CD4-positive, alpha-beta T cell (primary cell): ENCODE measurements around the gene PARVB. TPM values are rescaled to one million over a fixed set of nuclear protein-coding genes. Genes with fewer than 3 reads are reported as not detected.

Source experiments
- ATAC-seq: fragments of 200-7000 bp; cut with Tn5 transposase; one replicate; pipeline ENCODE4 v1.10.0; 2022; ENCODE audit warnings: mild to moderate bottlenecking; ENCODE audit not compliant: poor library complexity
- CTCF ChIA-PET: fragments of 350-600 bp; sonication (Branson Sonifier 250); formaldehyde crosslinking; loops from one replicate; lab custom pipeline; 2021; ENCODE audit warnings: antibody characterized with exemption, inconsistent platforms; lab: Charles Lee
- POLR2A ChIA-PET: fragments of 350-600 bp; sonication (Branson Sonifier 250); formaldehyde crosslinking; loops from one replicate; lab custom pipeline; 2021; ENCODE audit warnings: antibody characterized with exemption, inconsistent platforms; lab: Charles Lee
- DNase-seq, 14 experiments: peaks; one replicate each; pipeline ENCODE4 v3.0.0-alpha.2; 2013 to 2020; ENCODE audit warnings: mixed read lengths in 2 of 14
- H3K27ac ChIP-seq, 2 donors: one replicate each; pipeline versions ENCODE4 v1.5.1 to v1.7.0; 2013; ENCODE audit warnings: low read length in 2 of 2, low read depth in 1 of 2, mild to moderate bottlenecking in 1 of 2
- H3K27me3 ChIP-seq, 2 experiments: 1 replicate in 1 of 2; 2 replicates in 1 of 2; pipeline versions ENCODE4 v1.6.1 to v1.7.0; 2013; ENCODE audit warnings: low read length in 2 of 2, control low read depth in 1 of 2, mild to moderate bottlenecking in 1 of 2, moderate library complexity in 1 of 2; ENCODE audit not compliant: insufficient read depth in 2 of 2, control insufficient read depth in 1 of 2
- H3K36me3 ChIP-seq: one replicate; pipeline ENCODE4 v1.6.1; 2013; ENCODE audit warnings: low read length, control low read depth; ENCODE audit not compliant: insufficient read depth
- H3K4me1 ChIP-seq: one replicate; pipeline ENCODE4 v1.6.1; 2013; ENCODE audit warnings: low read length, control low read depth; ENCODE audit not compliant: insufficient read depth
- H3K4me3 ChIP-seq: one replicate; pipeline ENCODE4 v1.5.1; 2013; ENCODE audit warnings: mild to moderate bottlenecking, low read length, moderate library complexity
- H3K9me3 ChIP-seq, 2 experiments: 1 replicate in 1 of 2; 2 replicates in 1 of 2; pipeline versions ENCODE4 v1.6.1 to v1.7.0; 2013; ENCODE audit warnings: low read length in 2 of 2, mild to moderate bottlenecking in 2 of 2, control low read depth in 1 of 2, moderate library complexity in 1 of 2; ENCODE audit not compliant: control insufficient read depth in 1 of 2, insufficient read depth in 1 of 2
- H3K27ac Mint-ChIP-seq: one replicate; pipeline ENCODE4 v1.8.0; 2020; ENCODE audit warnings: mixed read lengths
- H3K27me3 Mint-ChIP-seq: one replicate; pipeline ENCODE4 v1.8.0; 2021; ENCODE audit warnings: mixed read lengths
- H3K36me3 Mint-ChIP-seq: one replicate; pipeline ENCODE4 v1.8.0; 2021; ENCODE audit warnings: low read depth, mixed read lengths
- H3K4me1 Mint-ChIP-seq: one replicate; pipeline ENCODE4 v1.8.0; 2021; ENCODE audit warnings: low read depth, mixed read lengths
- H3K4me3 Mint-ChIP-seq: one replicate; pipeline ENCODE4 v1.8.0; 2020; ENCODE audit warnings: mild to moderate bottlenecking, mixed read lengths
- H3K9me3 Mint-ChIP-seq: one replicate; pipeline ENCODE4 v1.8.0; 2020; ENCODE audit warnings: mixed read lengths
- intact Hi-C, 2 experiments: fragments of 100-400 bp; cut with DNase I in 1 of 2; cut with micrococcal nuclease in 1 of 2; formaldehyde crosslinking; loops; one replicate each; pipeline versions ENCODE4 v1.15.1 to v1.9.0; 2023 to 2025; cut with DNase I, micrococcal nuclease
- total RNA-seq, 174 experiments: library from RNA in 2 of 174; stranded (reverse) in 2 of 174; gene quantifications; one replicate each; pipeline ENCODE4 v1.2.3 and lab custom pipeline; 2021 to 2026
- TF ChIP-seq, protein P1 (sequence below): fragments of 200-600 bp; IDR thresholded peaks from one replicate; pipeline ENCODE4 v1.8.0; 2022; ENCODE audit warnings: antibody characterized with exemption, mild to moderate bottlenecking

The PARVB gene
- total RNA-seq, 2 experiments from 2014 or later: 6.2 to 6.4 TPM

- POLR2A ChIA-PET: no interaction called here
- CTCF ChIA-PET: no interaction called here
- H3K27ac Mint-ChIP-seq: no peak overlapping the region
- peaks cover 41% of the 10 kb centered on the region for H3K4me1 ChIP-seq
- no peaks in the 10 kb centered on the region for H3K9me3 ChIP-seq
- TF ChIP-seq, protein P1, sequence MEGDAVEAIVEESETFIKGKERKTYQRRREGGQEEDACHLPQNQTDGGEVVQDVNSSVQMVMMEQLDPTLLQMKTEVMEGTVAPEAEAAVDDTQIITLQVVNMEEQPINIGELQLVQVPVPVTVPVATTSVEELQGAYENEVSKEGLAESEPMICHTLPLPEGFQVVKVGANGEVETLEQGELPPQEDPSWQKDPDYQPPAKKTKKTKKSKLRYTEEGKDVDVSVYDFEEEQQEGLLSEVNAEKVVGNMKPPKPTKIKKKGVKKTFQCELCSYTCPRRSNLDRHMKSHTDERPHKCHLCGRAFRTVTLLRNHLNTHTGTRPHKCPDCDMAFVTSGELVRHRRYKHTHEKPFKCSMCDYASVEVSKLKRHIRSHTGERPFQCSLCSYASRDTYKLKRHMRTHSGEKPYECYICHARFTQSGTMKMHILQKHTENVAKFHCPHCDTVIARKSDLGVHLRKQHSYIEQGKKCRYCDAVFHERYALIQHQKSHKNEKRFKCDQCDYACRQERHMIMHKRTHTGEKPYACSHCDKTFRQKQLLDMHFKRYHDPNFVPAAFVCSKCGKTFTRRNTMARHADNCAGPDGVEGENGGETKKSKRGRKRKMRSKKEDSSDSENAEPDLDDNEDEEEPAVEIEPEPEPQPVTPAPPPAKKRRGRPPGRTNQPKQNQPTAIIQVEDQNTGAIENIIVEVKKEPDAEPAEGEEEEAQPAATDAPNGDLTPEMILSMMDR: no peak
- DNase-seq: no peak
- no peaks in the 10 kb centered on the region for H3K27me3 ChIP-seq
- ATAC-seq: no peak
- peaks cover 17% of the 10 kb centered on the region for H3K36me3 Mint-ChIP-seq
- H3K4me3 ChIP-seq: no peak overlapping the region
- H3K27me3 Mint-ChIP-seq: no peaks in the 10 kb centered on the region
- intact Hi-C loops: loop anchor here in 1 of 2 experiments (10.0 kb wide), 4 partner anchors 193 to 477 kb away; partner anchors contain the start of gene SAMM50
- H3K36me3 ChIP-seq: peaks cover 31% of the 10 kb centered on the region
- H3K27ac ChIP-seq: no peak overlapping the region
- H3K4me3 Mint-ChIP-seq: no peak overlapping the region
- H3K9me3 Mint-ChIP-seq: no peaks in the 10 kb centered on the region
- peaks cover 31% of the 10 kb centered on the region for H3K4me1 Mint-ChIP-seq
These were observed 163.6 kb downstream of the PARVB start for GRCh38 chr22:44187652-44188230.

- no peak overlapping the region for H3K4me3 Mint-ChIP-seq
- peaks cover 23% of the 10 kb centered on the region for H3K36me3 Mint-ChIP-seq
- DNase-seq (no peak), ATAC-seq (no peak)
- H3K27me3 Mint-ChIP-seq: no peaks in the 10 kb centered on the region
- peaks cover 32% of the 10 kb centered on the region for H3K36me3 ChIP-seq
- H3K9me3 ChIP-seq: no peaks in the 10 kb centered on the region
- no peak overlapping the region for H3K4me3 ChIP-seq
- ChIA-PET CTCF (no interaction called here), POLR2A (no interaction called here)
- H3K4me1 Mint-ChIP-seq: peaks cover 31% of the 10 kb centered on the region
- TF ChIP-seq, protein P1: no peak
- intact Hi-C loops: loop anchor here in 1 of 2 experiments (10.0 kb wide), 4 partner anchors 194 to 476 kb away; partner anchors contain the start of gene SAMM50
- H3K27ac Mint-ChIP-seq: no peak overlapping the region
- H3K9me3 Mint-ChIP-seq: no peaks in the 10 kb centered on the region
- H3K27ac ChIP-seq: no peak overlapping the region
- H3K27me3 ChIP-seq: no peaks in the 10 kb centered on the region
- H3K4me1 ChIP-seq: peaks cover 41% of the 10 kb centered on the region
These were observed 164.2 kb downstream of the PARVB start for GRCh38 chr22:44188316-44188715.

DNA sequence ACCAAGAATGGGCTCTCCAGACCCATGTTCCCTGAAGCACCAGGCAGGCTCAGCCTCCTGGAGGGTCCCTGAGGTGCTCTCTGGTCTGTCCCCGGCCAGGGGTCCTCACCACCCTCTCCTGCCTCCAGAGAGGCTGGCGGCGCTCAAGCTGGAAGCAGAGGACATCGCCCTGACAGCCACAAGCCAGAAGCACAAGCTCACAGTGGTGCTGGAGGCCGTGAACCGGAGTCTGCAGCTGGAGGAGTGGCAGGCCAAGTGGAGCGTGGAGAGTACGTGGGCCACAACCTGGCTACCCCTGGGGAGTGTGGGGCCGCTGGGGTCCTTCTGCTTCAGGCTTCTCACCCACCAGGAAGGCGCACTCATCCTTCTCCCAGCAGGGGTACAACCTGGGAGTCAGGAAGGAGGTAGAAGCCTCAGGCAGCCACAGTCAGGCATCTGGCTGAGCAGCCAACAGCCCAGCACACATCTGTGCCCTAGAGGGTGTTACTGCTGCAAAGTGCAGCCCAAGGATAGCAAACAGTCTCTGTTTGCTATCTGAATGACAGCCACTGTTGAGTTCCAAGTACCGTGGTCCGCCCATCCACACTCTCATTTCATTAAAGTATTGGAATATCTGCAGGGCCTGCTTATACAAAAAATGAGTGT lies 165.0 kb downstream of the PARVB start:
- ATAC-seq: no peak

More for the DNA sequence above, 165.0 kb downstream of the PARVB start:
- Histone ChIP-seq H3K27ac (no peak overlapping the region), H3K27me3 (no peaks in the 10 kb centered on the region), H3K36me3 (peaks cover 26% of the 10 kb centered on the region), H3K4me1 (peaks cover 44% of the 10 kb centered on the region), H3K9me3 (no peaks in the 10 kb centered on the region), H3K4me3 (no peak overlapping the region)
- no peak for DNase-seq
- Mint-ChIP-seq H3K27me3 (no peaks in the 10 kb centered on the region), H3K27ac (no peak overlapping the region), H3K36me3 (peaks cover 30% of the 10 kb centered on the region), H3K4me1 (peaks cover 31% of the 10 kb centered on the region), H3K9me3 (no peaks in the 10 kb centered on the region), H3K4me3 (no peak overlapping the region)
- ChIA-PET CTCF (no interaction called here), POLR2A (no interaction called here)
- TF ChIP-seq, protein P1: no peak
- intact Hi-C loops: loop anchor here in 1 of 2 experiments (10.0 kb wide), 4 partner anchors 194 to 476 kb away; partner anchors contain the start of gene SAMM50
